Bronchial epithelial cell (primary cell): ENCODE results near the gene HACD2. TPM values are rescaled to one million over a fixed set of nuclear protein-coding genes. Genes with fewer than 3 reads are reported as not detected.

Experiments used
- DNase-seq: peaks from one replicate; pipeline ENCODE4 v3.0.0-alpha.2; 2010; ENCODE audit warnings: low read depth
- FAIRE-seq: peaks from 2 replicates; lab custom pipeline; 2011; peaks lifted over from hg19 to GRCh38; lab: Jason Lieb, UNC
- H3K27me3 ChIP-seq: 2 replicates; pipeline ENCODE4 v1.5.1; 2011; ENCODE audit warnings: low read length; ENCODE audit not compliant: control insufficient read depth, insufficient read depth
- H3K36me3 ChIP-seq: 2 replicates; pipeline ENCODE4 v1.5.1; 2011; ENCODE audit warnings: low read length; ENCODE audit not compliant: control insufficient read depth, insufficient read depth
- H3K4me3 ChIP-seq: 2 replicates; pipeline ENCODE4 v1.5.1; 2011; ENCODE audit warnings: mild to moderate bottlenecking, low read depth, low read length, control low read depth
- CTCF ChIP-seq: IDR thresholded peaks from 2 replicates; pipeline ENCODE4 v1.5.1; 2011; ENCODE audit warnings: mild to moderate bottlenecking, moderate library complexity, low read length, control low read depth, inconsistent platforms; ENCODE audit not compliant: insufficient read depth, severe bottlenecking
- total RNA-seq: library from RNA; depleted of rRNA; stranded (reverse); fragments of >200 nt; gene quantifications from 2 replicates; pipeline ENCODE4 v1.2.1, GENCODE V29; 2014

Gene HACD2
- total RNA-seq, 1 donor from 2014 or later, result 46.6 TPM

GRCh38 chr3:123442125-123442524 is 142.7 kb downstream of the HACD2 start:
- Histone ChIP-seq H3K27me3 (peaks cover 13% of the 10 kb centered on the region), H3K36me3 (no peaks in the 10 kb centered on the region), H3K4me3 (no peak overlapping the region)
- FAIRE-seq, result no peak
- no peak for DNase-seq
- TF ChIP-seq CTCF, result no peak

Other genes starting within 250 kb of the HACD2 start
- gene ADCY5, start 136.0 kb downstream of the HACD2 start, total RNA-seq, result not detected in 2 replicates